ENCODE results near the gene TMBIM1.

DNA sequence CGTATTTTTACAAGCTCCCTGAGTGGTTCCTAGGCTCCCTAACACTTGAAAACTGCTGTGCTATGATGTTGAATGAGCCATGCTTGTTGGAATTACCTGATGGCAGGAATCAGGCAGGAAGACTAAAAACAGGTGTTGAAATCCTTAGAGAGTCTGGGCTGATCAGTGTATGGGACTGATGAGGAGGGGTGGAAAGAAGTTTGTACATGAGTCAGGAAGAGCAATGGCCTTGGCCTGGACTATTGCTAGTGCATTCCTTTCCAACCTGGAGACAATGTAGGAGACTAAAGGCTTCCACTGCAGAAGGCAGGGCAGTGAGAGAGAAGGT lies 25.0 kb upstream of the TMBIM1 start:
- TF ChIP-seq, protein P1, sequence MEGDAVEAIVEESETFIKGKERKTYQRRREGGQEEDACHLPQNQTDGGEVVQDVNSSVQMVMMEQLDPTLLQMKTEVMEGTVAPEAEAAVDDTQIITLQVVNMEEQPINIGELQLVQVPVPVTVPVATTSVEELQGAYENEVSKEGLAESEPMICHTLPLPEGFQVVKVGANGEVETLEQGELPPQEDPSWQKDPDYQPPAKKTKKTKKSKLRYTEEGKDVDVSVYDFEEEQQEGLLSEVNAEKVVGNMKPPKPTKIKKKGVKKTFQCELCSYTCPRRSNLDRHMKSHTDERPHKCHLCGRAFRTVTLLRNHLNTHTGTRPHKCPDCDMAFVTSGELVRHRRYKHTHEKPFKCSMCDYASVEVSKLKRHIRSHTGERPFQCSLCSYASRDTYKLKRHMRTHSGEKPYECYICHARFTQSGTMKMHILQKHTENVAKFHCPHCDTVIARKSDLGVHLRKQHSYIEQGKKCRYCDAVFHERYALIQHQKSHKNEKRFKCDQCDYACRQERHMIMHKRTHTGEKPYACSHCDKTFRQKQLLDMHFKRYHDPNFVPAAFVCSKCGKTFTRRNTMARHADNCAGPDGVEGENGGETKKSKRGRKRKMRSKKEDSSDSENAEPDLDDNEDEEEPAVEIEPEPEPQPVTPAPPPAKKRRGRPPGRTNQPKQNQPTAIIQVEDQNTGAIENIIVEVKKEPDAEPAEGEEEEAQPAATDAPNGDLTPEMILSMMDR (IDR thresholded peaks at IDR 0.05) = no peak
- no peak for TF ChIP-seq POLR2A (IDR thresholded peaks at IDR 0.05)

All from right lobe of liver (tissue), 4 donors.